Keratinocyte (primary cell): ENCODE measurements around the gene SSH2. TPM values are rescaled to one million over a fixed set of nuclear protein-coding genes. Genes with fewer than 3 reads are reported as not detected.
"Not testable (repeated sequence)": the region's sequence is repeated elsewhere in the genome, so short reads cannot be mapped to it uniquely, and the experiment has no call there.

ENCODE experiments used
- DNase-seq: peaks from one replicate; pipeline ENCODE4 v3.0.0-alpha.2; 2011; ENCODE audit warnings: low read depth, missing footprints, low spot score
- FAIRE-seq: peaks from 2 replicates; lab custom pipeline; 2011; peaks lifted over from hg19 to GRCh38; lab: Jason Lieb, UNC
- H2AFZ ChIP-seq: 2 replicates; pipeline ENCODE4 v1.6.0; 2012; ENCODE audit warnings: low read length, control low read depth, inconsistent platforms; ENCODE audit not compliant: control insufficient read depth
- H3K27ac ChIP-seq: 2 replicates; pipeline ENCODE4 v1.5.1; 2011; ENCODE audit warnings: low read length; ENCODE audit not compliant: control insufficient read depth, insufficient read depth
- H3K27me3 ChIP-seq: 3 replicates; pipeline ENCODE4 v1.6.0; 2011; ENCODE audit warnings: low read length; ENCODE audit not compliant: control insufficient read depth, insufficient read depth; ENCODE audit errors: extremely low read depth
- H3K36me3 ChIP-seq, 2 experiments: 2 replicates in 1 of 2; 3 replicates in 1 of 2; pipeline ENCODE4 v1.5.1; 2011; ENCODE audit warnings: low read length in 2 of 2, mild to moderate bottlenecking in 1 of 2; ENCODE audit not compliant: control insufficient read depth in 2 of 2, insufficient read depth in 2 of 2; ENCODE audit errors: extremely low read depth in 1 of 2
- H3K4me1 ChIP-seq: 3 replicates; pipeline ENCODE4 v1.5.1; 2011; ENCODE audit warnings: low read length; ENCODE audit not compliant: control insufficient read depth, insufficient read depth; ENCODE audit errors: extremely low read depth
- H3K4me2 ChIP-seq: 3 replicates; pipeline ENCODE4 v1.6.0; 2011; ENCODE audit warnings: low read depth, low read length; ENCODE audit not compliant: control insufficient read depth, insufficient read depth; ENCODE audit errors: extremely low read depth
- H3K4me3 ChIP-seq, 3 experiments: fragments of 200-600 bp in 1 of 3; sonication (generic) in 1 of 3; 2 replicates in 2 of 3; 3 replicates in 1 of 3; pipeline ENCODE4 v1.5.1; 2011 to 2016; ENCODE audit warnings: low read length in 3 of 3, mild to moderate bottlenecking in 3 of 3, control low read depth in 2 of 3, inconsistent platforms in 1 of 3, low read depth in 1 of 3, mixed read lengths in 1 of 3, mixed run types in 1 of 3, moderate library complexity in 1 of 3; ENCODE audit not compliant: control insufficient read depth in 2 of 3, insufficient read depth in 2 of 3; ENCODE audit errors: extremely low read depth in 1 of 3
- H3K79me2 ChIP-seq: 2 replicates; pipeline ENCODE4 v1.6.0; 2012; ENCODE audit warnings: low read length; ENCODE audit not compliant: control insufficient read depth, insufficient read depth
- H3K9ac ChIP-seq: 3 replicates; pipeline ENCODE4 v1.6.0; 2011; ENCODE audit warnings: low read length; ENCODE audit not compliant: control insufficient read depth, insufficient read depth; ENCODE audit errors: extremely low read depth
- H3K9me1 ChIP-seq: 3 replicates; pipeline ENCODE4 v1.6.0; 2011; ENCODE audit warnings: low read length; ENCODE audit not compliant: control insufficient read depth, insufficient read depth; ENCODE audit errors: extremely low read depth
- H3K9me3 ChIP-seq: 2 replicates; pipeline ENCODE4 v1.5.1; 2012; ENCODE audit warnings: low read depth, low read length; ENCODE audit not compliant: control insufficient read depth
- H4K20me1 ChIP-seq: 3 replicates; pipeline ENCODE4 v1.6.0; 2011; ENCODE audit warnings: low read length; ENCODE audit not compliant: control insufficient read depth, insufficient read depth; ENCODE audit errors: extremely low read depth
- CTCF ChIP-seq, 3 experiments: IDR thresholded peaks in 1 of 3; conservative IDR thresholded peaks in 1 of 3; optimal IDR thresholded peaks in 1 of 3; 2 replicates in 2 of 3; 3 replicates in 1 of 3; pipeline versions ENCODE3 to v1.5.1; 2011; ENCODE audit warnings: low read length in 3 of 3, mild to moderate bottlenecking in 3 of 3, moderate library complexity in 2 of 3, control low read depth in 1 of 3, inconsistent platforms in 1 of 3; ENCODE audit not compliant: insufficient read depth in 2 of 3; ENCODE audit errors: extremely low read depth in 1 of 3
- EZH2 ChIP-seq: IDR thresholded peaks from one replicate; pipeline ENCODE4 v1.6.1; 2012; ENCODE audit warnings: inconsistent platforms, mild to moderate bottlenecking, low read length, moderate library complexity
- dilution Hi-C: fragments of 300-500 bp; cut with MboI; formaldehyde crosslinking; loops from one replicate; pipeline ENCODE4 v1.7.0; 2020; ENCODE audit warnings: low sequenced_read_pairs; ENCODE audit not compliant: extremely low pct_ligation_motif_present
- polyA plus RNA-seq, 5 experiments: library from polyadenylated mRNA; depleted of rRNA in 3 of 5; stranded (reverse) in 3 of 5; stranded (forward) in 1 of 5; unstranded in 1 of 5; fragments of >200 nt; gene quantifications; 1 replicate in 1 of 5; 2 replicates in 3 of 5; 3 replicates in 1 of 5; pipeline versions ENCODE4 v1.2.1 to v1.2.3, GENCODE V29; 2011 to 2012; ENCODE audit warnings: missing spikeins in 2 of 5, low read depth in 1 of 5, low replicate concordance in 1 of 5

The SSH2 gene
- polyA plus RNA-seq, 1 donor (not counting 4 experiments of a cell fraction or from before 2014, with no cell fraction given) = 13.9 TPM

DNA sequence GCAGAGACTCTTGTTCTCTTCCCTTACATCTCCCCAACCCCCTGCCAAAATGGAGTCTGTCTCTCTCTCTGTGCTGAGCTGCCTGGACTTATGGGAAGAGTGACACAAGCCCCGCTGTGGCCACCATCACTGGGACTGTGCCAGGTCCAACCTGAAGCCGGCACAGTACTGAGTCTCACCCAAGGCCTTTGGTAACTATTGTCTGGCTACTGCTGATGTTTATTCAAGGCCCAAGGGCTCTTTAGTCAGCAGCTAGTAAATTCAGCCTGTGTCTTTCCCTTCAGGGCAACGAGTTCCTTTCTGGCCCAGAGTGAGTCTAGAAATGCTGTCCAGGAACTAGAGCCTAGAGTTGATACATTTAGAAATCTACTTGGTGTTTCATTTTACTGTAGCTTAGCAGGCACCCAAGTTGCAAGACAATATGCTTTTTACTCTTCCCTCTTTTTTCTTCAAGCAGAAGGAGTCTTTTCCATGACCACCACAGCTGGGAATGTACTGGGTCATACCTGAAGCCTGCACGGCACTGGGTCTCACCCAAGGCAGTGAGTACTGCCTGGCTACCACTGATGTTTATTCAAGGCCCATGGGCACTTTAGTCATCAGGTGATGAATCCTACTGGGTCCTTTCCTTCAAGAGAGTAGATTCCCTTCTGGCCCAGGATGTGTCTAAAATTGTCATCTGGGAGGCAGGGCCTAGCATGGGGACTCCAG, 29.1 kb upstream of the SSH2 start:
- no peaks in the 10 kb centered on the region for H4K20me1 ChIP-seq
- no peaks in the 10 kb centered on the region for H3K79me2 ChIP-seq
- H3K27me3 ChIP-seq = no peaks in the 10 kb centered on the region
- FAIRE-seq (peak; percentile 43), DNase-seq (peak; percentile 19)
- H3K27ac ChIP-seq = no peak overlapping the region
- no peaks in the 10 kb centered on the region for H3K9me1 ChIP-seq
- TF ChIP-seq CTCF (optimal IDR thresholded peaks at IDR 0.05 in 1 of 3, IDR thresholded peaks at IDR 0.05 in 1 of 3, conservative IDR thresholded peaks at IDR 0.05 in 1 of 3; ENCODE audit: extremely low read depth in 1 of 3, insufficient read depth in 2 of 3, low read length in 3 of 3) (no peak), EZH2 (no peak)
- no peak overlapping the region for H3K4me3 ChIP-seq
- H3K4me1 ChIP-seq = peaks cover 12% of the 10 kb centered on the region
- no peaks in the 10 kb centered on the region for H3K9me3 ChIP-seq
- dilution Hi-C loops = no loop called here
- no peak overlapping the region for H3K4me2 ChIP-seq
- H2AFZ ChIP-seq = no peak overlapping the region
- H3K36me3 ChIP-seq = no peaks in the 10 kb centered on the region
- H3K9ac ChIP-seq = no peak overlapping the region

GRCh38 chr17:29957488-29957887, 27.5 kb upstream of the SSH2 start:
- H3K36me3 ChIP-seq, H3K27ac ChIP-seq, H3K27me3 ChIP-seq, dilution Hi-C loops, H3K79me2 ChIP-seq, H3K9me1 ChIP-seq, H3K4me2 ChIP-seq, FAIRE-seq, H2AFZ ChIP-seq, H4K20me1 ChIP-seq, H3K9ac ChIP-seq, DNase-seq, H3K9me3 ChIP-seq, H3K4me3 ChIP-seq: not testable (repeated sequence)
- H3K4me1 ChIP-seq = peaks cover 12% of the 10 kb centered on the region

DNA sequence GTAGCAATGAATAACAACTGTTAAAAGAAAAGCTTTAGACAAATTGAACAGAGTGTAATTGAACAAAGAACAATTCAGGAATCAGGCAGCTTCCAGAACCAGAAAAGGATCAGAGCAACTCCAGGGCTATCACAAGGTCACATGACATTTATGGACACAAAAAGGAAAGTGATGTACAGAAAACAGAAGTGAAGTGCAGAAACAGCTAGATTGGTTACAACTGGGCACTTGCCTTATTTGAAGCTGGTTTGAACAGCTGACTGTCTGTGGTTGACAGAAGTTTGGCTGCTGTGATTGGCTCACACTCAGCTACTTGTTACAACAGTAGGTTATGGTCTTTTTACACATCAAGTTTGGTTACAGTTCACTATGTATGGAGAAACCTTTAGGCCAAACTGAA, 26.2 kb upstream of the SSH2 start:
- Histone ChIP-seq H3K9me3 (no peaks in the 10 kb centered on the region), H3K36me3 (no peaks in the 10 kb centered on the region), H3K9me1 (no peaks in the 10 kb centered on the region), H3K27ac (no peak overlapping the region), H2AFZ (no peak overlapping the region), H4K20me1 (no peaks in the 10 kb centered on the region), H3K4me2 (no peak overlapping the region), H3K27me3 (no peaks in the 10 kb centered on the region), H3K4me1 (peaks cover 12% of the 10 kb centered on the region), H3K9ac (no peak overlapping the region), H3K79me2 (no peaks in the 10 kb centered on the region), H3K4me3 (no peak overlapping the region)
- dilution Hi-C loops = no loop called here
- FAIRE-seq (no peak), DNase-seq (no peak)
- no peak for TF ChIP-seq CTCF (optimal IDR thresholded peaks at IDR 0.05 in 1 of 3, IDR thresholded peaks at IDR 0.05 in 1 of 3, conservative IDR thresholded peaks at IDR 0.05 in 1 of 3; ENCODE audit: extremely low read depth in 1 of 3, insufficient read depth in 2 of 3, low read length in 3 of 3)
